Right kidney (tissue), 1 donor: ENCODE measurements around the gene DLGAP5.

Experiments
- DNase-seq: peaks from one replicate; pipeline ENCODE4 v3.0.0-alpha.2; 2016

DLGAP5 gene

DNA sequence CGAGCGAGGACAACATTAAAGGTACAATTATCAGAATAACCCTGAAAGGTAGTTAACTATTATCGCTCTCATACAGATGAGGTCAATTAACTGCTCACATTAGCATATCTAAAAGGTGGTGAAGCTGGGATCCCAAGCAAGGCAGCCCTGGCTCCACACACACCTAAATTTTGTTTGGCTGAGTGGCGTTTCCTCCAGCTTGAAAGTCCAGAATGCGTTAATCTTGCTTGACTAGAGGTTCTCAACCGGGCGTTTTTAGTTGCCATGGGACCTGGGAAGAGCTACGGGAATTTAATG, 531 bp downstream of the DLGAP5 start:
- no peak for DNase-seq

DNA sequence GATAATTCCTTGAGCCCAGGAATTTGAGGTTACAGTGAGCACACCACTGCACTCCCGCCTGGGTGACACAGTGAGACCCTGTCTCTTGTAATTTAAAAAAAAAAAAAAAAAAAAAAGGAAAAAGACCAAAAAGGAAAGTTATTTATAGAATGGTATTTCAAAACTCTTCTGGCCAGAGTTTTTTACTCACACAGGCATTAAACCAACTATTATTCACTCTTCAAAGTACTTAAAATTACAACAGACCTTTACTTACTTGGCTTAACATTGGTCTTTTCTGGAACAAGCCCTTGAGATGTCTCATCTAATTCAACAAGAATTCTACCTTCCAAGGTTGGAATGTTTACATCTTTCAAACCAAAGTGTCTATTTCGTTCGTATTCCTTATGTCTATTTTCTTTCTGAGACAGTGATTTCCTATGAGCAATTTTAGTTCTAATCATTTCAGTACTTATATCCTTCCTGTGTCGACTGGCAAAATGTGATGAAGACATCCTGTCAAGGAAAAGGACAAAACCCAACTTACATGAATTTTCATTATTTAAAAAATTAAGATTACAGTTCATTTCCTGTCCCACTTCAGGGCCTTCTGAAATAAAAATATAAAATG, 2.6 kb downstream of the DLGAP5 start:
- no peak for DNase-seq

DNA sequence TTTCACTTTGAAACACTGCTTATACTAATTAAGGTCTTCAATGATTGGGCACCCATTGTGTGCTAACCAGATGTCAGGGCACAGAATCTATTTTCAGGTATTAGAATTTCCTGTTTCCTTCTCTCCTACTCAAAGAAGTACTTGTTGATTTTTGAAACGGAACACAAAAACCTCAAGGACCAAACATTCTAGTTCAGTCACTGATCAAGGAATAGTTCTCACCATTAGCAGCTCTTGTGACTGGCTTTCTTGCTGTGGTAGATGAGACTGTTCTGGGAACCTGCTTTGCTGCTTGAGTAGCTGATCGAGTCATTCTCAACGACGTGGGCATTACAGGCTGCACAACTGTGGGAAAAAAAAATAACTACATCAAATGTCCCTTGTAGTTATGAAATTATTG, 11.0 kb downstream of the DLGAP5 start:
- no peak for DNase-seq

DNA sequence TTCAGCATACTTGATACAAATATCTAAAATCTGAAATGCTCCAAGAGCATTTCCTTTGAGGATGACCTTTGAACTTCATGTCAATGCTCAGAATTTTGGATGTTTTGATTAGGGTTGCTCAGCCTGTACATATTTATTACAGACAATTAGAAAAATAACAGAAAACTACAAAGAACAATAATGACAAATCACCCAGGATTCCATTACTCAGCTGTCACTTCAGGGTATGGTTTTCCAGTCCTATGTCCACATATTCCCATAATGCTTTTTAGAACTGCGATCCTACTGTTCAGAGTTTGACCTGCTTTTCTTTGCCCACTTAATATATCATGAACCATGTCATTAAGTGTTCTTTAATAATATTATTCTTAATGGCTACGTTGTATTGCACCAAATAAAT, 11.4 kb downstream of the DLGAP5 start:
- DNase-seq: no peak

DNA sequence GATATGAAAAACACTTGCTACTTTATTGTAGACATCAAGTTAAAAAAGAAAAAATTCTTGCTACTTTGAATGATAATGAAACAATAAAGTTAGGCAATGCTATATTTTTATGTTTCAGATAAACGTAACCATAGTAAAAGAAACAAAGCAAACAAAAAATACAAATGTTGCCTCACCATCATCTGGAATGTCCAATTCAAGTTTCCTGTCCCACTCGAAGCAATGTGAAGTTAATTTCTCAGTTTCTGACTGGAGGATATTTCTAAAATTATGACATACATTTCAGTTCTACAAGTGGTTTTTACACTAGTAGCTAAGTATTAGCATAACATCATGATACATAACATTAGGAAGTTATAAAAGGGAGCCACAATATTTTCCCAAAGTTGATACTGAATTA, 20.9 kb downstream of the DLGAP5 start:
- DNase-seq: no peak

DNA sequence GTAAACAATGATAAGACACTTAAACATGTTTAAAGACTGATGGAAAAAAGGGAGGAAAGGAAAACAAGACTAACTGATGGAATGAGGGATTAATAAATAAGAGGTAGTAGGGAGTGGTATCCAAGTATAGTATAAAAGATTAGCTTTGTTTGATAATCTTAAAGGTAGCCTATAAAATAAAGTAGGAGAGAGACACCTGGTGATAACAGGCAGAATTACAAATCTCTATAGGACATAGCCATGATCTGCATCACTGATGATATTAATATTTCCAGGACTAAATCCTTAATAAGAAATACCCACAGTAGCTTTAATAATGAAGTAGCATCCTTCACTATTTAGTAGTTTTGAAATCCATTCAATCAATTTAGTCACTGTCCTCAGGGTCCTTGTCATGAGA, 30.4 kb downstream of the DLGAP5 start:
- peak; percentile 3 for DNase-seq

DNA sequence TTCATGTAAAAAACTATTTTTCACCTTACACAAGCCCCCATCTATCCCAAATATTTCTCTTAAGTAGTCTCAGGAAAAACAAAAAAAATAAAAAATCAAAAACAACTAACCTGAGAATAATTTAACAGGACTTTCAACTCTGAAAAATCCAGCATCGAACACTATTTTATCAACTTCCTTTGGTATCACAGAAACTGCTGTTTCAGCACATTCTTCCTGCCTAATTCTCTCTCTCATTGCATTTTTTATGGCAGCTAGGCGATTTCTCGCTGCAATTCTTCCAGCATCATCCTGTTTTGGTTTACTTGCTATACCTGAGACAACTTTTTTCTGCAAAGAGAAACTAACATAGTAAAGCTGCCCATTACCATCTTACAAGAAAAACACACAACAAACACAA, 33.0 kb downstream of the DLGAP5 start:
- DNase-seq: no peak

DNA sequence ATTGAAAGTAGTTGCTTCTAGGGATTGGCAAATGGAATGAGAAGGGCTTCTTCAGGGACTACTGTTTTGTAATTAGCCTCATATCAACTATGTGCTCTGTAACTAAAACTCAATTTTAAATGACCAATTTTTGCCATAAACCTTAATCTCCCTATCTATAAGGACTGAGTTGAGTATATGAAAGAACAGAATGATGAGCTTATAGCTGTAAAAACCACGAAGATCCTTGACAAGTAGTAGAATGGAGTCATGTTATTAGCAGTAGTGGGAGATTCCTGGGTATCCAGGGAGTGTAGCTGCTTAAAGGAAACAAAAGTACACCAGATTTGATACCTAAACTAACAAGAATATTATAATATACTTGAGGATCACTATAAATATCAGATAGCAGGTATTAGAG, 34.3 kb downstream of the DLGAP5 start:
- no peak for DNase-seq

DNA sequence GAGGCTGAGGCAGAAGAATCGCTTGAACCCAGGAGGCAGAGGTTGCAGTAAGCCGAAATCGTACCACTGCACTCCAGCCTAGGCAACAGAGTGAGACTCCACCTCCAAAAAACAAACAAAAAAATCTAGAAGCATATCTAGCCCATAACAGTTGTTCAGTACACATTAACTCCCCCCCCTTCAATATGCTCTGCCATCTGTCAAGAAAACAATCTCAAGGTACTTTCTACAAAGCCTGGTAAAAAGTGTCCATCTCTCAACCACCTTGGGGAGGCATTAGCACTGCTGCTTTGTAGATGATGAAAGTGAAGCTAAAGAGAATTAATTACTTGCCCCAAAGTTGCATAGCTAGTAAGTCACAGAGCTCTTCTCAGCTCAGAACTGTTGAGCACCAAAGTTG, 37.4 kb downstream of the DLGAP5 start:
- DNase-seq: no peak

DNA sequence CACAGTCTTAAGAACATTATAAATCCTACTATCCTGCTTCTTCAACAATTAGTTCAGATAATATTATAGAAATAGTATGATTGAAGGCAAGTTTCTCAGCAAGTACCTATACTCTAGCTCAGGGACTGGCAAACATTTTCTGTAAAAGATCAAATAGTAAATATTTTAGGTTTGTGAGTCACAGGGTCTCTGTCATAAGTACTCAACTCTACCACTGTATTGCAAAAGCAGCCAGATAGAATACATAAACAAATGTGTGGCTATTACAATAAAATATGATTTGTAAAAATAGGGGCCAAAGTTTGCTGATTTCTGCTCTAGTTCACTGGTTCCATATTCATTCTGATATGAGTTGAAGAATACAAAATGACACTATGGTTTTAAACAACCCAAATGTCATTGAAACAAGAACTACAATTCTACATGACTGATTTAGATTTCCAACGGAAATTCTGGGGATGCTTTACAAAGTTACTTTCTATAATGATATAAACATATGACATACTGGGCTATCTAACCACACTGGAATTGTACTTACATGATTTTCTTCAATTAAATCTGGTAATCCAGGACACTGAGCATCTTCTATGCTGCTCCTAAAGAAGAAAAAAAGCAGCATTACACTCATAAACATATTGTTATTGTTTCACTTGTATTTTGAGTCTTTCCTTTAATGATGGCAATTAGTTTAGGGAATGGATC, 39.2 kb downstream of the DLGAP5 start:
- no peak for DNase-seq

DNA sequence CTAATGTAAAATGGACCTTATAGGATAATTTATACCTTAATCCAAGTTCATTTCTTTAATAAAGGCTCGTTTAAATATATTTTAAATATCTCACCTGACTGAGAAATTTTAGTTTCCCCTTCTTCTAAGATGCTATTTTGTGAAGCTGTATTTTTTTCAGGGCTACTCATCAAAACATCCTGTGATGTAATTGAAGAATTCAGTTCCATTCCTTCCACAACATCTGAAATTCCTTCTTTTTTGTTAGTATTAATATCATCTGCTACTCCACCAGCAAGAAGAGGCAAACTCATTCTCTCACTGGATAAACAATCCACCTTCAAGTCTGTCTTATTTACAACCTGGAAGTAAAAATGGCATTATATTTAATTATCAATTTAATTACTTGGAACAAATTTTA, 39.8 kb downstream of the DLGAP5 start:
- no peak for DNase-seq

DNA sequence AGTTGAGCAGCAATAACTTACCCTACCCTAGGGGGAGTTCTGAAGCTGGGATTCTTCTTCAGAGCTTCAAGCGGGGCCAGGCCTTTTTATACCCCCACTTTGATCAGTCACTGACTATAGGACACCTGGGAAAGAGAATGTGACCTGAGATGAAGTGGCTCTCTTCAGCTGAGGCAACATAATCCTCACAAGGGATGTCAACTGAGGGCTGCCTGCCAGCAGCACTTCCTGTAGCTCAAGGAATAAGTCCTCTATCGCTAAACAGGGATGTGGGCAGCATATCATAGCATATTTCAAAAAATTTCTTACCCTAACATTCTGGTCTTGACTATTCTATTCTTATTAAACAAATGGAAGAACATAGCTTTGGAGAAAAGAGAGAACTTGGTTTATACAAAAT, 45.0 kb downstream of the DLGAP5 start:
- DNase-seq: no peak

DNA sequence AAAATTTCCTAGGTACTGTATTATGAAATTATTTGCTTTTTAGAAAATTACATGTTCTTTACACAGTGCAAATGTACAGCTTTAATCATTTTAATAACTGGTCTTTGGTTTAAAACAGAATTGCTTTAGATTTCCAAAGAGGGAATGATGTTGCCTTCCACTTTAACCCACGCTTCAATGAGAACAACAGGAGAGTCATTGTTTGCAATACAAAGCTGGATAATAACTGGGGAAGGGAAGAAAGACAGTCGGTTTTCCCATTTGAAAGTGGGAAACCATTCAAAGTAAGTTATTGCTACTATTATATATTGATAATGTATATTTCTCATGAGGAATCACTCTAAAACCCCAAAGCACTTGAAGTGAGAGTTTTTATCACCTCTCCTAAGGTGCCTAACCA, 48.9 kb downstream of the DLGAP5 start:
- no peak for DNase-seq

DNA sequence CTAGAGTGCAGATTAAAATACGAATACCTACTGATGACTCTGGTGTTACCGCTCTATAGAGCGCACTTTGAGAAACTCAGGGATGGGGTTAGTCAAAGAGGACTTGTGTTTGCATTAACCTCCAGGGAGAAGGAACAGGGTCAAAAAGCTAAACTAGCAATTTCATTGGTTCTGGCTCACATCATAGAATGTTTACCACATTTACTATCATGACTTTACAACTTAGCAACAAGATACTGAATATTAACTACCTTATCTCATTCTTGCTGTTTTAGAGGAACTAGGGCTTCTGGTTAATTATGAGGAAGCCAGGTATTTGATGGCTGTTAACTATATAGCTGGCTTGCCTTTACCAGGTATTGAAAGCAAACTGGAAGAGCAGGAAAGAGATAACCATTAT, 49.6 kb downstream of the DLGAP5 start:
- DNase-seq: no peak

DNA sequence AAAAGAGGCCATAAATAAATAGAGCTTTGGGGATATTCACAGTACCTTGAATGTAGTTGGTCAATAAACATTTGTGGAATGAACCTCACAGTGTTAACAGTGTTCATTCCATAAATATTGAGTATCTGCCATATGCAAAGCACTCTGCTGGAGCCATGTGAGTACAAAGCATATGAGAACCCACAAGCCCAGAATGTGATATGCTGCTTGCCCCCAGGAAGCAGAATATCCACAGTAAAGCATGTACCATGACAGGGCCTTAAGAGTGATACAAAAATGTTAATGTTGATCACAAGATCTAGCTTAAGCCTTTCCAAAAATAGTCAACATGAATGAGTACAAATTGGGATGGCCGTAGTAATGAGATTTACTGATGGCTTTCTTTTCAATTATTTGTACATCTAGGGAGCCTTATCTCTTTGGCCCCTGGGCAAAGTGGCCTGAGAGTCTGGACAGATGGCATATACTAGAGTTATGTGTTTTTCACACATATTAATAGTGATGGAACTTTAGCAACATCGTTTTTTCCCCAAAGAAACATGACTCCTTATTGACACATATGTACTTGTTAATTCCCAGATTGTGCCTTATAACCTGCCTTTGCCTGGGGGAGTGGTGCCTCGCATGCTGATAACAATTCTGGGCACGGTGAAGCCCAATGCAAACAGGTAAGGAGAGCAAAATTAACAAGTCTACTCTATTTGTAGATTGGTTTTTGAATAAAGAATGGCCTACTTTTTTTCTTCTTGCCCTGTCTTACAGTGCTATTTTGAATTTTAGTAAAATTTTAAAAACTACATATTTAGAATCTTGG, 51.5 kb downstream of the DLGAP5 start:
- no peak for DNase-seq

DNA sequence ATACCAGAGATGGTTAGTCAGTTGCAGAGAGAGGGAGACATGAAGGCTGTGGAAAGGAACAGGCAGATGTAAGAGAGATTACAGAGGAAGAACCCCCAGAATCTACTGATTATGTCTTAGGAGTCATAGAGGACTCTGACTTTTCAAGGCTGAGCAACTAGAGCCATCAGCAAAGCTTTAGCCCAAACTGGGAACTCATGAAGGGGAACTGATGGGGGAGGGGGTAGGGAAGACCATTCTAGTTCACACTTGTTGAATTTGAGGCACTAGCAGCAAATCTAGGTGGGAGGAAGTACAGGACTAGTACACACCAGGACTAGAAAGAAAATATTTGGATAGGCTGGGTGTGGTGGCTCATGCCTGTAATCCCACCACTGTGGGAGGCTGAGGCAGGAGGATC, 52.2 kb downstream of the DLGAP5 start:
- DNase-seq: no peak

DNA sequence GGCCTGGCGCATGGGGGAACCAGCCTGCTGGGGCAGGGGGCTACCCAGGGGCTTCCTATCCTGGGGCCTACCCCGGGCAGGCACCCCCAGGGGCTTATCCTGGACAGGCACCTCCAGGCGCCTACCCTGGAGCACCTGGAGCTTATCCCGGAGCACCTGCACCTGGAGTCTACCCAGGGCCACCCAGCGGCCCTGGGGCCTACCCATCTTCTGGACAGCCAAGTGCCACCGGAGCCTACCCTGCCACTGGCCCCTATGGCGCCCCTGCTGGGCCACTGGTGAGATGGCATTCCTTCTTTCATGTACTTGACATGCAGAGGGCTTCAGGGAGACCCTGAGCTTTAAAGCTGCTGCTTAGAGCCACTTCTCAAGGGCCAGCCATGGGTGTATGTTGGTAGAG, 53.3 kb downstream of the DLGAP5 start:
- DNase-seq: no peak

DNA sequence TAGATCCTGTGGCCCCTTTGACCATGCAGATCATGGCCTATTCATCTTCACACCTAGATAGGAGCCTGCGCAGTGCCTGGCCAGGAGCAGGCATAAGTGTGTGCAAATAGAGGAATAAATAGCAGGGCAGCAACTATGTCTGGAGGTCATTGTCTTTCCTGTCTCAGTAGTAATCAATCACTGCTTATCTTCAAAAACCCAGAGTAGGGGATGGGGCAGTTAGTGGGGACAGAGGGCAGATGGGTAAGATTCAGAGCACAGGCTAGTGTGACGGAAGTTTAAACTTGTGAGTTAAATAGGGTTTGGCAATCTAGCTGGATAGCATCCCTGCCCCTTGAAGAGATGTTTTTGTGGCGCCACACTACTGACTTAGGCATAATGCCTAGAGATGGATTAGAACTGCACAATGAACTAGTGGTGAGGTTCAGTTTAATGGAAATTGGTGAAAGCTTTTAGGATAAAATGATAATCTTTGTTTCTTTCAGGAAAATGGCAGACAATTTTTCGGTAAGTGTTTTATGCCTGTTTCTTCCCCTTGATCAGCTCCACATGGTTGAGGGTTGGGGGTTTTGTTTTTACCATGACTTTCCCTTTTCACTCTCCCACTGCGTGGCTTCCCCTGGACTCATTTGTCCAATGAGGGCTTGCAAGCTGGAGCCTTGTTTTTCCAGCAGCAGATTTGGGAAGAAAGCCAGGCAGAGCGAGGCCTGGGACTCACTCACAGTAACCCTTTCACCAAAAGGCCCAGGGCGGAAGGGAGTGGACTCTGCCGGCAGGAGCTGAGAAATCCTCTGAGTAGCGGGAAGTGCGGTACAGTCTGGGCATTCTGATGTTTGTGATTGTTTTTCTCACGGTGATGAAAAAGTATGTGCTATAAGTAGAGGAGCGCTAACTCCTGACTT, 54.2 kb downstream of the DLGAP5 start:
- DNase-seq: no peak

DNA sequence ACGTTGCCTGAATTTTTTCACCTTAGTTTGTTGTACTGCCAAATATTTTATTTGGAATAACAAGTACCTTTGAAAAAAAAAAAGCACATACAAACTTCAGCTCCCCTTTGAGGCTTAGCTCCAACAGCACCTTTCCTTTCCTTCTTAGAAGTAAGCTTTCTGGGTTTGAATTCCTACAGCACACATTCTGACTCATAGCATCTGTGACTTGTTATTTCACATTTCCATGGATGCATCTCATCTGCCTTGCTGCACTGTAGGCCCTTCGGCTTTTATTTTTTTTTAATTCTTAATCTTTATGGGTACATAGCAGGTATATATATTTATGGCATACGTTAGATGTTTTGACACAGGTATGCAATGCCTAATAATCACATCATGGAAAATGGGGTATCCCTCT, 55.1 kb downstream of the DLGAP5 start:
- no peak for DNase-seq

DNA sequence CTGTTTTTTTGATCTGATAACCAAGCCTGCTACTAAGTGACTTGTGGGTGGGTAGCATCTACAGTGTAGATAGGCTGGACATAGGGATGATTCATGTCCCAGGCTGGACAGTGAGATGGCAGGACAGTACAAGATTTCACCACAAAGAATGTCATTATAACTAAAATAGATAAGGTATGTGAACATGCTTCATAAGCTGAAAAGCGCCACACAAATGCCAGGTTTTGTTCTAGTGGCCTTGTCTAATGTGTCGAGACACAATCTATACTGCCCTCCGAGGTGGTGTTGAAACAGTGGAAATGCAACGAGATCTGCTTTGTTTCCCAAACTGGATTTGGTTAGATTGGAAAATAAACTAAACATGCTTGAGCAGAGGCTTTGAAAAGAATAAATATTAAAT, 58.0 kb downstream of the DLGAP5 start:
- no peak for DNase-seq

DNA sequence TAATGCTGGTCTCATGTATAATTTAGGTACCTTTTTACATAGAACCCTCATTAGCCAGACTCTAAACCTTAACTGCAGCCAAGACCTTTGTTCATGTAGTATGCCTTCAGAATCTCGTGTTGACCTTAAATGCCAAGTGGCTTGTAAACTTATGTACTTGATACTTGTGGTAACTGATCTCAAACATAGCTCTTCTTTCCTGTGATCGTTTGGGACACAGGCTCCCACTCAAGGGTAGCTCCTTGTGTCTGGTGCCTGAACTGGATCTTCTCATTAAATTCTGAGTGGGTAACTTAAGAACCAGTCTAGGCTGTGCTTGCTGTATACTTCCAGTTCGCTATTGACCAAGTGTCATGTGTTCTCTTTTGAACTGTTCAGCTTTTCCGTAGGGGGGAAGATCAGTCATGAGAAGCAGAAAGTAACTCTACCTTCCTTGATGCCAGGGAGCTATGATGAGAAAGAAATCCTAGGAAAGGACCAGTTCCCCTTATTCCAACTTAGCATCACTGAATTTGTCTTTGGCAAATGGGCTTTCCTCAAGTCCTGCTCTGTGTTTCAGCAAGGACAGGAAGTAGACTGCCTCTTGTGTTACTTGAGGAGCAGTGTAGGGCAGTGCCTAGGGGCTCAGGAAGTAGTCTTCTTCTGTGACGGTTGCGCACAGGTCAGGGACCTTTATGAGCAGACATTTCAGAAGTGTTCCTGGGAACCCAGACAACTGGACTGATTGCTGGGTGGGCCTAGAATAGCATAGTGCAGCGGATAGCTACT, 59.8 kb downstream of the DLGAP5 start:
- no peak for DNase-seq

DNA sequence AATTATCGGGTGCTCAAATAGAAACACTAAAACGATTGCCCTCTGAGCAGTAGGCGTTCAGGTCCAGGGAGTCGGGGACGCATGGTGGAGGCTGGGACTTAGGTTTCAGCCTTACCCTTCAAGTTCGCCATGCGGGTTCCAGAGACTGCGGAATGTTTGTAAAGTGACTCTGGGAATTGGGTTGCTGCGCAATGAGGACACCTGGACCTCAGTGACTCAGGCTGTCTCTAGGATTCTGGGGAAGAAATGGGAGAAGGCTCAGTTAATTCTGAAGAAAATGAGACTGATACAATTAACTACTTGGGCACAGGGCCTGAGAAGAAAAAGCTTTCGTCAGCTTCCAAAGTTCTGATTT, 61.2 kb downstream of the DLGAP5 start:
- DNase-seq: no peak
